Naive thymus-derived CD4-positive, alpha-beta T cell (primary cell): ENCODE measurements around the gene CEP78. TPM values are rescaled to one million over a fixed set of nuclear protein-coding genes. Genes with fewer than 3 reads are reported as not detected.
A peak's percentile ranks its signal among the peaks of the same experiment; 100 is the strongest.

ENCODE experiments used
- ATAC-seq: fragments of 150-1000 bp; cut with Tn5 transposase; 2 replicates; pipeline ENCODE4 v1.10.0; 2021; ENCODE audit warnings: mild to moderate bottlenecking, moderate library complexity
- CTCF ChIA-PET: fragments of 350-600 bp; sonication (Branson Sonifier 250); formaldehyde crosslinking; loops from one replicate; lab custom pipeline; 2021; ENCODE audit warnings: antibody characterized with exemption; lab: Charles Lee
- POLR2A ChIA-PET: fragments of 350-600 bp; sonication (Branson Sonifier 250); formaldehyde crosslinking; loops from one replicate; lab custom pipeline; 2021; ENCODE audit warnings: antibody characterized with exemption, inconsistent platforms; lab: Charles Lee
- DNase-seq, 9 donors: peaks; one replicate each; pipeline versions ENCODE4 v3.0.0 to v3.0.0-alpha.2; 2020 to 2022; ENCODE audit warnings: mixed read lengths in 1 of 9
- H3K27ac ChIP-seq: one replicate; pipeline ENCODE4 v1.7.0; 2013; ENCODE audit warnings: mild to moderate bottlenecking, low read depth, low read length, moderate library complexity
- H3K27me3 ChIP-seq, 2 donors: one replicate each; pipeline ENCODE4 v1.7.0; 2013; ENCODE audit warnings: low read length in 2 of 2, mild to moderate bottlenecking in 2 of 2, moderate library complexity in 2 of 2; ENCODE audit not compliant: control insufficient read depth in 2 of 2, insufficient read depth in 2 of 2
- H3K36me3 ChIP-seq, 3 experiments: 1 replicate in 2 of 3; 2 replicates in 1 of 3; pipeline ENCODE4 v1.7.0; 2013; ENCODE audit warnings: low read length in 3 of 3, mild to moderate bottlenecking in 3 of 3, moderate library complexity in 1 of 3; ENCODE audit not compliant: insufficient read depth in 3 of 3, control insufficient read depth in 2 of 3
- H3K4me1 ChIP-seq, 2 donors: one replicate each; pipeline ENCODE4 v1.7.0; 2013; ENCODE audit warnings: low read length in 2 of 2, mild to moderate bottlenecking in 2 of 2, moderate library complexity in 1 of 2; ENCODE audit not compliant: control insufficient read depth in 2 of 2, insufficient read depth in 2 of 2
- H3K4me3 ChIP-seq: 2 replicates; pipeline ENCODE4 v1.7.0; 2013; ENCODE audit warnings: mild to moderate bottlenecking, low read length
- H3K9me3 ChIP-seq, 3 experiments: 1 replicate in 2 of 3; 2 replicates in 1 of 3; pipeline ENCODE4 v1.7.0; 2013; ENCODE audit warnings: low read length in 3 of 3; ENCODE audit not compliant: control insufficient read depth in 2 of 3
- H3K27ac Mint-ChIP-seq, 9 donors: one replicate each; pipeline ENCODE4 v1.8.0; 2020 to 2022; ENCODE audit warnings: mixed read lengths in 9 of 9, mild to moderate bottlenecking in 8 of 9, moderate library complexity in 5 of 9, inconsistent platforms in 2 of 9
- H3K27me3 Mint-ChIP-seq, 5 donors: one replicate each; pipeline ENCODE4 v1.8.0; 2021 to 2022; ENCODE audit warnings: mixed read lengths in 5 of 5, mild to moderate bottlenecking in 1 of 5
- H3K36me3 Mint-ChIP-seq, 5 donors: one replicate each; pipeline ENCODE4 v1.8.0; 2020 to 2022; ENCODE audit warnings: mixed read lengths in 5 of 5, mild to moderate bottlenecking in 3 of 5, inconsistent platforms in 1 of 5
- H3K4me1 Mint-ChIP-seq, 7 donors: one replicate each; pipeline ENCODE4 v1.8.0; 2020 to 2022; ENCODE audit warnings: mixed read lengths in 7 of 7, mild to moderate bottlenecking in 3 of 7, inconsistent platforms in 1 of 7
- H3K4me3 Mint-ChIP-seq, 10 donors: one replicate each; pipeline ENCODE4 v1.8.0; 2020 to 2022; ENCODE audit warnings: mild to moderate bottlenecking in 10 of 10, mixed read lengths in 10 of 10, moderate library complexity in 6 of 10, inconsistent platforms in 2 of 10
- H3K9me3 Mint-ChIP-seq, 11 donors: one replicate each; pipeline ENCODE4 v1.8.0; 2020 to 2022; ENCODE audit warnings: mixed read lengths in 11 of 11, mild to moderate bottlenecking in 4 of 11, inconsistent platforms in 1 of 11, moderate library complexity in 1 of 11
- intact Hi-C, 2 donors: fragments of 100-400 bp; cut with micrococcal nuclease; formaldehyde crosslinking; loops; one replicate each; pipeline ENCODE4 v1.15.1; 2023
- polyA plus RNA-seq, 2 donors: library from polyadenylated mRNA; unstranded; fragments of 300-500 nt; fragmentation: Illumina TruSeq; gene quantifications; one replicate each; pipeline ENCODE4 v1.2.3, GENCODE V29; 2021
- total RNA-seq, 6 experiments: library from RNA in 5 of 6; stranded (reverse) in 5 of 6; gene quantifications; 1 replicate in 5 of 6; 2 replicates in 1 of 6; pipeline ENCODE4 v1.2.3 and lab custom pipeline; 2021 to 2026

The CEP78 gene
- total and polyA plus RNA-seq, 7 experiments from 2014 or later = 10.9 to 34.8 (median 23.1) TPM

DNA sequence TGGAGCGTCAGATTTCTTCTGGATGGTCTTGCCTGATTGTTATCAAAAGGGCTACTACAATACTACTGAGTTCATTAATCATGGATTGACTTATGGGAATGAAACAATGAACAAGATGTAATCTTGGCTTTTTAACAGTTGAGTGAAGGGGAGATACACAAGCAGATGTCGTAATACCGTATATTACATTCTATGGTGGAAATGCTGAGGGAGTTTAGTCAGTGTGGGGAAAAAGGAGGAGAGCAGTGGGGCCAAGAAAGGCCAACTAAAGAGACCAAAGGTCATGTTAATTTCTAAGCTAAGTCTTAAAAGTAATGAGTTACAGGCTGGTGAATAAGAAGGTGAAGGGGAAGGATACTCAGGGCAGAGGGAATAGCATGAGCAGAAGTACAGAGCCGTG is 32.0 kb downstream of the CEP78 start:
- Histone ChIP-seq H3K27ac (no peak overlapping the region), H3K4me3 (no peak overlapping the region), H3K27me3 (no peaks in the 10 kb centered on the region), H3K9me3 (no peaks in the 10 kb centered on the region), H3K36me3 (peaks cover 6 to 36% (median 20%) of the 10 kb centered on the region in 3 experiments), H3K4me1 (no peaks in the 10 kb centered on the region)
- intact Hi-C loops = no loop called here
- no peak for DNase-seq
- ATAC-seq = no peak
- Mint-ChIP-seq H3K36me3 (peaks cover 20 to 63% (median 37%) of the 10 kb centered on the region in 5 donors), H3K4me1 (peaks cover 0 to 3% (median 0%) of the 10 kb centered on the region in 7 donors), H3K9me3 (no peaks in the 10 kb centered on the region), H3K27ac (peak overlapping the region in 1 of 9 donors; percentile 32), H3K27me3 (no peaks in the 10 kb centered on the region), H3K4me3 (no peak overlapping the region)
- ChIA-PET POLR2A (no interaction called here), CTCF (no interaction called here)

DNA sequence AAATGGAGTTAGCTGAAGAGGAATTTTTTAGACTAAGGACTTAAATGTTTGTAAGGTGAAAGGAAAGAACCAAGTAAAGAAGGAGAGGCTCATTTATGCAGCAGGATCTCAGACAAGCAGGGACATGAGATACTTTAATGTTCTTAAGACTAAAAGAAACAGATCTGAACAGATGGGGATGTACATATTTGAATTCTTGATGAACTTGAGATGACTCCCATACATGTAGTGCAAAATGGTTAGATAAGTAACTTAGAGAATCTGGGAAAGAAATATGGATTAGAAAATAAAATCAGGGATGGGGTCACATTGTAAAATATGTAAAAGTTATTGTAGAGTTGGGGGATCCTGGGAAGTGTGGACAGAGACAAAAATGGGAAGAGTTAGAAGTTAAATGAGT is 33.9 kb downstream of the CEP78 start:
- ATAC-seq (no peak), DNase-seq (no peak)
- ChIA-PET CTCF (no interaction called here), POLR2A (no interaction called here)
- Mint-ChIP-seq H3K9me3 (no peaks in the 10 kb centered on the region), H3K27ac (peak overlapping the region in 1 of 9 donors; percentile 8), H3K4me1 (peaks cover 0 to 4% (median 0%) of the 10 kb centered on the region in 7 donors), H3K4me3 (no peak overlapping the region), H3K27me3 (no peaks in the 10 kb centered on the region), H3K36me3 (peaks cover 19 to 60% (median 38%) of the 10 kb centered on the region in 5 donors)
- no peak overlapping the region for H3K4me3 ChIP-seq
- intact Hi-C loops = no loop called here
- H3K27ac ChIP-seq = no peak overlapping the region
- H3K9me3 ChIP-seq = no peaks in the 10 kb centered on the region
- no peaks in the 10 kb centered on the region for H3K27me3 ChIP-seq
- H3K4me1 ChIP-seq = no peaks in the 10 kb centered on the region
- peaks cover 6 to 36% (median 17%) of the 10 kb centered on the region in 3 experiments for H3K36me3 ChIP-seq

DNA sequence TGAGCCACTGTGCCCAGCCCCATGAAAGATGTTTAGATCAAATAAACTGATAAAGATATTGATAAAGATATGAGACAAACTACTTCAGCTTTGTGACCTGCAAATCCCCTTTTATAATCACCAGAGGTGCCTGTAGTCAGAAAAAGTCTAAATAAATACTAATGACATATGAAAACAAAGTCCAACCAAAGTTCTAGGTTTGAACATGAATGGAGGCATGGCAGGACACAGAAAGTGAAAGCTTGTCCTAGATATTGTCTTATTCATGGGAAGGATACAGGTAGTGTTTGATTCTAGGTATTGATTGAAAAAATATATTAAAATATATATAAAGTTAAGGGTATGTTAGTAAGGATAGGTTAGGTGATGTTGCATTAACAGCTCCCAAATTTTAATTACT is 36.4 kb downstream of the CEP78 start:
- Mint-ChIP-seq H3K9me3 (no peaks in the 10 kb centered on the region), H3K27me3 (no peaks in the 10 kb centered on the region), H3K4me3 (no peak overlapping the region), H3K4me1 (peaks cover 0 to 4% (median 0%) of the 10 kb centered on the region in 7 donors), H3K27ac (no peak overlapping the region), H3K36me3 (peaks cover 17 to 40% (median 31%) of the 10 kb centered on the region in 5 donors)
- CTCF ChIA-PET = no interaction called here
- Histone ChIP-seq H3K36me3 (peaks cover 0 to 20% (median 11%) of the 10 kb centered on the region in 3 experiments), H3K4me3 (no peak overlapping the region), H3K27ac (no peak overlapping the region), H3K4me1 (no peaks in the 10 kb centered on the region), H3K27me3 (no peaks in the 10 kb centered on the region), H3K9me3 (no peaks in the 10 kb centered on the region)
- DNase-seq (no peak), ATAC-seq (no peak)
- intact Hi-C loops = no loop called here
- POLR2A ChIA-PET = no interaction called here

DNA sequence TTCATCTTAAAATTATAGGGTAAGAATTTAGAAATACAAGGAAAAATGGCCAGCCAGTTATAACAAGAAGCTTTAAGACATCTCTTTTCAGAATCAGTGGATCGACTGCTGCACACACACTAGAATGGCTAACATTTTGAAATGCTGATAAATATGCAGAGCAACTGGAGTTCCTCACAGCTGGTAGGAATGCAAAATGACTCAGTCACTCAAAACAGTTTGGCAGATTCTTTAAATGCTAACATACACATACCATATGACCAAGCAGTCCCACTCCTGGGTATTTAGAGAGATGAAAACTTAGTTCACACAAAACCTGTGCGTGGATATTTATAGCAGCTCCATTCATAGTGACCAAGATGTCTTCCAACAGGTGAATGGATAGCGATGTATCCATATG is 37.9 kb downstream of the CEP78 start:
- H3K36me3 Mint-ChIP-seq = peaks cover 9 to 30% (median 21%) of the 10 kb centered on the region in 5 donors
- H3K27me3 Mint-ChIP-seq = no peaks in the 10 kb centered on the region
- ChIA-PET POLR2A (no interaction called here), CTCF (interaction anchor here (1.2 kb wide), 1 partner anchor 10 kb away, joined by 3 read pairs; no protein-coding TSS in a partner anchor)
- peaks cover 1 to 15% (median 8%) of the 10 kb centered on the region in 7 donors for H3K4me1 Mint-ChIP-seq
- intact Hi-C loops = no loop called here
- H3K27me3 ChIP-seq = no peaks in the 10 kb centered on the region
- DNase-seq = no peak
- H3K27ac Mint-ChIP-seq = no peak overlapping the region
- H3K36me3 ChIP-seq = peaks cover 0 to 12% (median 0%) of the 10 kb centered on the region in 3 experiments
- H3K4me3 Mint-ChIP-seq = no peak overlapping the region
- H3K9me3 Mint-ChIP-seq = no peaks in the 10 kb centered on the region
- H3K27ac ChIP-seq = no peak overlapping the region
- no peaks in the 10 kb centered on the region for H3K4me1 ChIP-seq
- H3K9me3 ChIP-seq = no peaks in the 10 kb centered on the region
- no peak for ATAC-seq
- no peak overlapping the region for H3K4me3 ChIP-seq

GRCh38 chr9:78278177-78278777 is 42.4 kb downstream of the CEP78 start:
- ATAC-seq = no peak
- Mint-ChIP-seq H3K27me3 (no peaks in the 10 kb centered on the region), H3K27ac (peak overlapping the region in 5 of 9 donors; percentile 14 to 21 (median 15)), H3K4me3 (no peak overlapping the region), H3K9me3 (no peaks in the 10 kb centered on the region), H3K36me3 (peaks cover 0 to 3% (median 0%) of the 10 kb centered on the region in 5 donors), H3K4me1 (peaks cover 1 to 16% (median 9%) of the 10 kb centered on the region in 7 donors)
- Histone ChIP-seq H3K36me3 (no peaks in the 10 kb centered on the region), H3K4me3 (no peak overlapping the region), H3K27me3 (no peaks in the 10 kb centered on the region), H3K27ac (no peak overlapping the region), H3K9me3 (no peaks in the 10 kb centered on the region), H3K4me1 (no peaks in the 10 kb centered on the region)
- no peak for DNase-seq
- POLR2A ChIA-PET = no interaction called here
- CTCF ChIA-PET = no interaction called here
- intact Hi-C loops = no loop called here

- Mint-ChIP-seq H3K36me3 (peaks cover 0 to 4% (median 0%) of the 10 kb centered on the region in 5 donors), H3K27me3 (peaks cover 0 to 3% (median 0%) of the 10 kb centered on the region in 5 donors)
- POLR2A ChIA-PET = no interaction called here
Measured at GRCh38 chr9:78278801-78279200, 42.9 kb downstream of the CEP78 start.

More at GRCh38 chr9:78278801-78279200, 42.9 kb downstream of the CEP78 start:
- CTCF ChIA-PET = no interaction called here
- DNase-seq (no peak), ATAC-seq (no peak)
- no peaks in the 10 kb centered on the region for H3K36me3 ChIP-seq
- Mint-ChIP-seq H3K9me3 (no peaks in the 10 kb centered on the region), H3K4me1 (peaks cover 1 to 16% (median 9%) of the 10 kb centered on the region in 7 donors), H3K4me3 (no peak overlapping the region), H3K27ac (peak overlapping the region in 4 of 9 donors; percentile 14 to 21 (median 16))
- H3K27ac ChIP-seq = no peak overlapping the region
- H3K4me1 ChIP-seq = no peaks in the 10 kb centered on the region
- no peaks in the 10 kb centered on the region for H3K27me3 ChIP-seq
- no peak overlapping the region for H3K4me3 ChIP-seq
- intact Hi-C loops = no loop called here
- no peaks in the 10 kb centered on the region for H3K9me3 ChIP-seq
